SHP77 treated with DMSO at 0.1 percent for 48 hours (cell line): ENCODE measurements around the gene ZNF45.
A peak's percentile ranks its signal among the peaks of the same experiment; 100 is the strongest.
"Not testable (repeated sequence)": the region's sequence is repeated elsewhere in the genome, so short reads cannot be mapped to it uniquely, and the experiment has no call there.

Experiments used
- DNase-seq: peaks from one replicate; lab custom pipeline; 2025; lab: John Stamatoyannopoulos, UW

ZNF45 gene

DNA sequence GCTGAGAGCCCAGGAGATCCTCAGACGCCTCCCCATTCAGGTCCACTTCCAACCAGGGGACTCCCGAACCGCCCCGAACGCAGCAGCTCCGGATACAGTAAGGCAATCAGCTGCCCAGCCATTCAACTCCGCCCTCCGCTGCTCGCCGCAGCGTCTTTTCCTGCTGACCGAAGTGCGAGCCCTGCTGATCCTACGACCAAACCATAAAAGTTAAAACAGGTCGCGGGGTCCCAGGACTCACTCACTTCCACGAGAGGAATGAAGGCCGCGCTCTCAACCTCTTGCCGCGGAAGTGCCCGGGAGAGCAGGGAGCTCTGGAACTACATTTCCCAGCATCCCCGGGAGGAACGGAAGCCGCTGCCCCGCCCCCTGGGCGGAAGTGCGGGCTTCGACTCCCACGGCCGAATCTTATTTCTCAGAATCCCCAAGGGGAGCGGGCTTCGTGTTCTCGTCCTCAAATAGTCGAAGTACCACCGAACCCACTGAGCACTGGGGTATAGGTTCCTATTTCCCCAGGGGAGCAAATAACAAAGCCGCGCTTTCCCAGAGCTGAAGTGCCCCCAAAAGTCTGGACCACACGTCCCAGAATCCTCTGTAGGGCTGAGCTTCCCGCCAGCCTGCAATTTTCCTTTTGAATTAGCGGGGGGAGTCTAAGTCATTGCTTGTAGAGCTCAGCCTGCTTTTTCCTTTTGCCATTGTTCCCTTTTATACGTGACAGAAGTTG, at the start of gene ZNF45:
ZNF45 (minus strand) TSS at position 298 of the 724 bp plus-strand sequence. CDS start 13,097 bp downstream, outside the sequence.
- DNase-seq: peak; percentile 74

DNA sequence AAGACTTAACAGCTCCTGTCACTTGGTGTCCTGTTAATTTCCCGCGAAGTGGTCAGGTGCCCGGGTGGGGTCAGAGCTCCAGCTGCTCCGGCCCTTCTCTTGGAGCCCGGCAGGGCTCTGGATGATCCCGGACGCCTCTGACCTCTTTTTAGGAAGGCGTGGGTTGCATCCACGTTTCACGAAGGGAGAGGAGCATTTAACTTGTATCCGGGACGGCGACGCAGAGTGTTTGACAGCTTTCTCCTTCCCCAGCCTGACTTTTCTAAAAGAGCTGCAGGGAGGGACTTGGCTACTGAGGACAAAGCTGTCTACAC, 49.6 kb upstream of the ZNF45 start:
- DNase-seq: no peak

DNA sequence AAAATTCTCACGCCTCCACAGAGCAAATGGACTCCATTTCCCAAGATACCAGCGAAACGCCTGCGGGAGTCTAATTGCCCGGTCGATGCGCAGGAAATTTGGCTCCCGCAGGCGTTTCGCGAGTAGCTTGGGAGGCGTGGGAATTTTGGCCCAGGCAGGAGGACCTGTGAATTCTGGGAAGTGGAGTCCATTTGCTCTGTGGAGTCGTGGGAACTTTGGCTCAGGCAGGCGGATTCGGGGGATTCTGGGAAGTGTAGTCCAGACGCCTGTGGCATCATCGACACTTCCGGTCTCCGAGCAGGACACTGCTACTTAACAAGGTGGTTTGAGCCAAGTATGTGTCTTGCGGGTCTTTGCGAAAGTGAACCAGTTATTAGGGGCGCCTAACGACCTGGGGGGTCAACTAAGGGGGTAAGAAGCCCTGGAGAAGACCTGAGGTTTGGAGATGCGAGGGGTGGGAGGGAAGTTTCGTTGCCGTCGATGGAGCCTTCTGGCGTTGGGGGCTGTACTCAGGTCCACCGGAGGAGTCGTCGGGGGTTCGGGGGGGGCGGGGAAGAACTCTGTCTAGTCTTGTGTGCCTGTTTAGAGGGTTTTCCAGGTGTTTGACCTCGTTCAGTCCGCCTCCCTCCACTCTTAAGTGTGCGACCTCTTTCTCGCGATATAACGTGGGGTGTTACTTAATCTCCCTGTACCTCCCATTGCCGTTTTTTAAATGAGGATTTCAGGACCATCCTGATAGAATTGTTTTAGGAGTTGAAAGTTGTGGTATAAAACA, 49.0 kb upstream of the ZNF45 start, which contains the start of gene ZNF155:
ZNF155 (plus strand) TSS at position 277 of the 775 bp plus-strand sequence. CDS start 4,356 bp downstream, outside the sequence.
- DNase-seq: peak; percentile 92

DNA sequence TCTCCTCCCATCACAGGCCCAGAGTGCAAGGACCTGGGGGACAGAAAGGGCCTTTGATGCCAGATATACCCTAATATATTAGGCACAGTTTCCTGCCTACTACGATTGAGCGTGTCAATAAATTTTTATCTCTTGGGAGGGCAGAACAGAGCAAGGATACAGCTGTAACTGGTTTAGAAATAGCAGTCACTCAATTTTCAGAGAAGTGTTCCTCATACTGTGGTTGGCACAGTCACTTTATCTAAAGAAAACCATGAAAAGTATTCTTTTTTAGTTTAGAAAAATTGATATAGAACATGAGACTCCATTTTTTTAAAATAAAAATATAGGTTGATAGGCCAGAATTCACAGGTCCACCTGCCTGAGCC, 48.4 kb upstream of the ZNF45 start:
- no peak for DNase-seq

DNA sequence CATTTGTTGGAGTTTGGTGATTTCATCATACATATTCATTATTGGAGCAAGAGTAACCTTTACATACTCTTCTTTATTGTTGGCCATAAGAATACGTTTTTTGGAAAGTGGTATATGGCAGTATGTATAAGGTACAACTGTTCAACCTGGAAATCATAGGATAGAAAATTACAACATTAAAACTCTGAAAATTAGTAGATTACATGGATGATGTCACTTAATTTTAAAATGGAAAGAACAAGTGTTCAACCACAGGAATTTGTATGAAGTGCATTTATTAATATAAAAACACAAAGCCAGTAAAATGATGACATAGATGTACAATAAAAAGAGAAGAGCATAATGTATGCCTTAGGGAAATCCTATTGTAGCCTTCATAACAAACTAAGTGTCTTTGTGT, 41.6 kb upstream of the ZNF45 start:
- DNase-seq: no peak

DNA sequence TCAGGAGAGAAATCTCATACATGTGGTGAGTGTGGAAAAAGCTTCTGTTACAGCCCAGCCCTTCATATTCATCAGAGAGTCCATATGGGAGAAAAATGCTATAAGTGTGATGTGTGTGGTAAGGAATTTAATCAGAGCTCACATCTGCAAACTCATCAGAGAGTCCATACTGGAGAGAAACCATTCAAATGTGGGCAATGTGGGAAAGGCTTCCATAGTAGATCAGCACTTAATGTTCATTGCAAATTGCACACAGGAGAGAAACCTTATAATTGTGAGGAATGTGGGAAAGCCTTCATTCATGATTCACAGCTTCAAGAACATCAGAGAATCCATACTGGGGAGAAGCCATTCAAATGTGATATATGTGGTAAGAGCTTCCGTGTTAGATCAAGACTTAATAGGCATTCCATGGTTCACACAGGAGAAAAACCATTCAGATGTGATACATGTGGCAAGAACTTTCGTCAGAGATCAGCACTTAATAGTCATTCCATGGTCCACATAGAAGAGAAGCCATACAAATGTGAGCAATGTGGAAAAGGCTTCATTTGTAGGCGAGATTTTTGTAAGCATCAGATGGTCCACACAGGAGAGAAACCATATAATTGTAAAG, 31.1 kb upstream of the ZNF45 start:
- no peak for DNase-seq

DNA sequence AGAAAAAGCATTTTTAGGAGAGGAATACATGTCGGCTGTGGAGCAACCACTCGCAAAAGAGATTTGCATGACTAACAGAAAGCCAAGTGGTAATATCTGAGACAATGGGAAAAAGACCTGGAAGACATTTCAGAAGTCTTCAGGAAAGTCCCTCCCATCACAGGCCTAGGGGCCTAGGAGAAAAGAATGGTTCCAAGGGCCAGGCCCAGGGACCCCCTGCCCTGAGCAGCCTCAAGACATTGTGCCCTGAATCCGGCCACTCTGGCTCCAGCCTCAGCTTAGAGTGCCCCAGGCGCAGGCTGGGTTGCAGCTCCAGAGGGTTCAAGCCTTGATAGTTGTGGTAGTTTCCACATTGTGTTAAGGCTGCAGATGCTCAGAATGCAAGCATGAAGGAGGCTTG, 25.3 kb upstream of the ZNF45 start:
- DNase-seq: no peak

DNA sequence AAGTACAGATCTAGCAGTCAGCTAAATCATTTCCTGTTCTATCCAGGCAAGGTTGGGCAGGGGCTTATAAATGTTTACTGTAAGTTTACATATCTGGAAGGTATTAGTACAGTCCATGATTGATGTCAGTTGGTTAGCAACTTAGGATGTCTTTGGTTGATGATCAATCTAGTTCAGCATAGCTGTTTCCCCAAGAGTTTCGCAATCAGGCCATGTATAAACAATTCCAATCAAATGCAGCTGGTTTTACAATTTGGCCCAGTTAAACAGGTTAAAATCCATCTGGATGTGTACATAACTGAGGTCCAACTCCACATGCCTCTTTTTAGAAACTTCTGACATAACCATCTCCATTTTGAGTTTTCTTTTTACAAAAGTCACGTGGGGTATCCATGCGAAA, 22.8 kb upstream of the ZNF45 start:
- DNase-seq: no peak

DNA sequence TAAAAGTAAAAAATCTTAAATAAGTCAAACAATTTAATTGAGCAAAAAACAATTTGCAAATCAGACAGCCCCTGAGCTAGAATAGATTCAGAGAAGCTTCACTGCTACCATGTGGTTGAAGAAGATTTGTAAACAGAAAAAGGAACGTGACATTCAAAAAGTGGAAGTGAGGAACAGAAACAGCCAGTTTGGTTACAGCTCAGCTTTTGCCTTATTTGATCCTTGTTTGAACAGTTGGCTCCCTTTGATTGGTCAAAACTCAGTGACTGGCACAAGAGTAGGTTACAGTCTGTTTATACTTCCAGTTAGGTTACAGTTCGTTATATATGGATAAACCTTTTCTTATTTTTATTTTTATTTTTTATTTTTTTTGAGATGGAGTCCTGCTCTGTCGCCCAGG, 21.7 kb upstream of the ZNF45 start:
- no peak for DNase-seq

DNA sequence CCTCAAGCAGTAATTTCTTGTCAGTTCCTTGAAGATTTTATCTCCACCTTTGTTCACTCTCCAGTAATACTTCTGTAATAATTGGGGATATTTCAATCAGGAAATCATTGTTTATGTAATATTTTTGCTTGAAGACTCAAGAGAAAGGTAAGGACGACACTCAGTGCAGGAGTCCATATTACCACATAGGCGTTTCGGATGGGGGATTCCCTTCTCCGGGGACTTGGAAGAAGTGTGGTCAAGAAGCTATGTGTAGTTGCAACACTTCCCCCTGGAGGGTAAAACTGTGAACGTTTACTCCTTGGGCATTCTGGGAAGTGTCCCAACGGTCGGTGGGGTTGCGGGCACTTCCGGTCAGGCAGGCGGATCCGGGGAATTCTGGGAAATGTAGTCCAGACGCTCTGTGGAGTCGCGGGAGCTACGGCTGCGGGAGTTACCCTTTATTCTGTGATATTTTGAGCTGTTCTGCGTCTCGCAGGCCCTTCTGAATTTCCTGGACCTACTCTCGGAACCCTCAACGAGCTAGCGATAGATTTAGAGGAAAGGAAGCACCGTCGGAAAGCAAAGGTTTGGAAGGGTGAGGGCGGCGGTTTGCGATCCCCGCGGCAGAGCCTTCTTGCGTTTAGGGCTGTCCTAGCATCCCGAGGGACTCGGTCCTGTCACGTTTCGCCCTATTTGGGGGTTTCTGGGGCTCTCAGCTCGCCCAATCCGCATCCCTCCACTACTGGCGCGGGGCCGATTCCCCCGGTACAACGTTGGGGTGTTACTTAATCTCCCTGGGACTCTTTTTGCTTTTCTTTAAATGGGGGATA, 16.0 kb upstream of the ZNF45 start, which contains the start of gene ZNF221:
ZNF221 (plus strand) TSS at position 395 of the 812 bp plus-strand sequence. CDS start 11,499 bp downstream, outside the sequence.
- peak; percentile 90 for DNase-seq

DNA sequence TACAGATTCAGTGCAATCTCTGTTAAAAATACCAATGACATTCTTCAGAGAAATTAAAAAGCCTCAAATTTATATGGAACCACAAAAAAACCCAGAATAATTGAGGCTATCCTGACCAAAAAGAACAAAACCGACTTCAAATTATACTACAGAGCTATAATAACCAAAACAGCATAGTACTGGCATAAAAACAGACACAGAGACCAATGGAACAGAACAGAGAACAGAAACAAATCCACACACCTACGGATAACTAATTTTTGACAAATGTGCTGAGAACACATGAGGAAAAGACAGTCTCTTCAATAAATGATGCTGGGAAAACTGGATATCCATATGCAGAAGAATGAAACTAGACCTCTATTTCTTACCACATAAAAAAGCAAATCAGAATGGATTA, 14.7 kb upstream of the ZNF45 start:
- not testable (repeated sequence) for DNase-seq

DNA sequence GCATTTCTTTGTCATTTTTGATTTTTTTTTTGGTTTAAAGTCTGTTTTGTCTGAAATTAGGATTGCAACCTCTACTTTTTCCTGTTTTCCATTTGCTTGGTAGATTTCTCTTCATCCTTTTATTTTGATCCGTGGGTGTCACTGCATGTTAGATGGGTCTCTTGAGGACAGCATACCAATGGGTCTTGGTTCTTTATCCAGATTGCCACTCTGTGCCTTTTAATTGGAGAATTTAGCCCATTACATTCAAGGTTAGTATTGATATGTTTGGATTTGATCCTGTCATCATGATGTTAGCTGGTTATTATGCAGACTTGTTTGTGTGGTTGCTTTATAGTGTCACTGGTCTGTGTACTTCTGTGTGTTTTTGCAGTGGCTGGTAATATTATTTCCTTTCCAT, 12.3 kb upstream of the ZNF45 start:
- not testable (repeated sequence) for DNase-seq

DNA sequence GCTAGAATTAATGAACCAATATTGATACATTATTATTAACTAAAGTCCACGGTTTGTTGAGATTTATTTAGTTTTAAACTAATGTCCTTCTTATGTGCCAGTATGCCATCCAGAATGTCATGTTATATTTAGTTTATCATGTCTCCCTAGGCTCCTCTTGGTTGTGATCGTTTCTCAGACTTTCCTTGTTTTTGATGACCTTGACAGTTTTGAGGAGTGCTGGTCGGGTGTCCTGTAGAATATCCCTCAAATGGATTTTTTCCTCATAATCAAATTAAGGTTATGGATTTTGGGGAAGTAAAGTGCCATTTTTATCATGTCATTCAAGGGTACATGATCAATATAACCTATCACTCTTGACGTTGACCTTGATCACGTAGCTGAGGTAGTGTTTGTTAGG, 6.1 kb upstream of the ZNF45 start:
- DNase-seq: no peak

DNA sequence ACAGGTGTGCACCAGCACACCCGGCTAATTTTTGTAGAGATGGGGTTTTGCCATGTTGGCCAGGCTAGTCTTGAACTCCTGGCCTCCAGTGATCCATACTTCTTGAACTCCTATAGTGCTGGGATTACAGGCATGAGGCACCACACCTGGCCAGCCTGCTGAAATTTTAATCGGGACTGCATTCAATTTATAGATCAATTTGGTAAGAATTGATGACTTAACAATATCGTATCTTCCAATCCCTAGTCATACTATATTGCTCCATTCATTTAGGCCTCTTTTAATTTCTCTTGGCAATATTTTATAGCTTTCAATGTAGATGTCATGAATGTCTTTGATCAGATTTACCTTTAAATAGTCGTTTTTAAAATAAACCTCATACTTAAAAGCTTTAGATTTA, 5.6 kb upstream of the ZNF45 start:
- DNase-seq: no peak

DNA sequence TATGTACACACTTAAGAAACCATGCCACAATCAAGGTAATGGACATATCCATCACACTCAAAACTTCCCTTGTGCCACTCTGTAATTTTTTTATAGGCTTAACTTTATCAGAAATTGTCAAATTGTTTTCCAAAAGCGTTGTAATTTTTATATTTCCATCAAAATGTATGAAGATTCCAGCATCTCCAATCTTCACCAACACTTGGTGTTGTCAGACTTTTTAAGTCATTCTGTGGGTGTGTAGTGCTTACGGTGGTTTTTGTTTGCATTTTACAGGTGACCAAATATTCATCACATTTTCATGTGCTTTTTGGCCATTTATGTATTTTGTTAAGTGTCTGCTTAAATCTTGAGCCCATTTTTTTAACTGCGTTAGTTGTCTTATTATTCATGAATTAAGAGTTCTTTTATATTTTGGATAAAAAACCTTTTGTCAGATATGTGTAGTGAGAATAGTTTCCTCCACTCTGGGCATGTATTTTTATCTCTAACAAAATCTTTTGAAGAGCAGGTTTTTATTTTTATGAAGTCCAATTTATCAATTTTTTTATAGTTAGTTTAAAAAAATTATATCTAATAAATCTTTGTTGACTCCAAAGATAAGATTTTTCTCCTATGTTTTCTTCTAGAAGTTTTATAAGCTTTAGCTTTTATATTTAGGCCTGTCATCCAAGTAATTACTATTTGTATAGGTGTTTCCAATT, 4.6 kb upstream of the ZNF45 start:
- DNase-seq: no peak

DNA sequence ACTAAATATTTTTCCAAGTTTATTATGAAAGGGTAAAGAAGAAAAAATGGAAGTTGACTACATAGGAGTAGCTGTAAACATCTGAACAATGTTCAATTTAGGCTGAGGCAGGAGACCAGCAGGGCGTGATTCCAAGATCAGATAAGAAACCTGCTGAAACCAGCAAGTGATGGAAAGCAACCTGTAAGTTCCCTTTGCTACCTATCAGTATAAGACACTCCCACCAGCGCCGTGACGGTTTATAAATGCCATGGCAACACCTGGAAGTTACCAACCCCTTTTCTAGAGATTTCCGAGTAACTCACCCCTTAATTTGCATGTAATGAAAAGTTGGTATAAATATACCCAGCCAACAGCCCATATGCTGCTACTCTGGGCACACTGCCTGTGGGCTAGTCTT, 1.1 kb upstream of the ZNF45 start:
- DNase-seq: no peak

DNA sequence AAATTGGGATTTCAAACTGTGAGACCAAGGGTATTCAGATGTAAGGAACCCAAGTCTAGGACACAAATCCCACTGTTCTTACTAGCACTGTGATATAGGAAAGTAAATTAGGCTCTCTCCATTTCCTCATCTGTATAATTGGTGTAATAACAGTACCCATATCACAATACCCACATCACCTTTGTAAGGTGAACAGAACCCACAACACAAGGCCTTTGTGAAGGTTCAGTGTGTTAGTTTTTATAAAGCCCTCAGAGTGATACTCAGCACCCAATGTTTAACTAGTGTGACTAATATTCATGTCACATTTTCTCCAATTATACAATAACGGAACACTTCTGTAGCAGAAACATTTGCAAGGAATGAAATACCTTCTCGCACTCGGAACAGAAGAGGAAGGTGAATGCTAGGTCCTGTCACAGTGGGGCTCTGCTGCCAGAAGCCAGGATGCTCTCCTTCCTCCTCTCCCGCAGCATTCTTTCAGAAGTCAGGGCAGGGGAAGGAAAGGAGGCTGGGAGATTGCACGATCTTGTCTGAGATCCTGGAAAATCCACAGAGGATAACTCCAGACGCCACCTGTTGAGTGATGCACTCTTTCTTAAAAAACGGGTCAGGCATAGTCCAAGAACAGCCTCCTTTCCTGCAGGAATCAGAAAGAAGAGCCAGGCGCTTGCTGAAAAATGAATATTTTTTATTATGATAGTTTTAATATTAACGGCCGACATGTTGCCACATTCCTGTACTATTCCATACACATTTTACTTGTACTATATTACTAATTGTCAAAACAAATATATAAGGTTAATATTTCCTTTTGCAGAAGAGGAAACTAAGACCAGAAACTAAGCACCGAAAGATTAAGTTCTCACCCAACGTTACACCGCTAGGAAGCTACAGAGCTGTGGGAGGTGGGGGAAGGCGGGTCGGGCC, 762 bp downstream of the ZNF45 start:
- DNase-seq: no peak

DNA sequence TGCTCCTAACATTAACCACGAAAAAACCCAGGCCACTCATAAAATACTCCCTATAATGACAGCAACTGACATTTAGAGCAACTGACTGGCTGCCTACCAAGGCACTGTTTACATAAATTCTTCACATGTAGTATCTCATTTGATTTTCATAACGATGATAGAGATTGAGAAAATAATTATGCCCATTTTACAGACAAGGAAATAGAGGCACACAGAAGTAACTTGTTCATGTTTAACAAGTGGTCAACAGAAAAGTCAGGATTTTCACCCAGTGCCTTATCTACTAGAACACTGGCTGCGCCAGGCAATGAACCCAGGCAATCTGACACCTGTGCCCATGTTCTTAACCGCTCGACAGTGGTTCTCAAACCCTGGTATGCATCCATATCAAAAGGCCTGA, 6.3 kb downstream of the ZNF45 start:
- no peak for DNase-seq

DNA sequence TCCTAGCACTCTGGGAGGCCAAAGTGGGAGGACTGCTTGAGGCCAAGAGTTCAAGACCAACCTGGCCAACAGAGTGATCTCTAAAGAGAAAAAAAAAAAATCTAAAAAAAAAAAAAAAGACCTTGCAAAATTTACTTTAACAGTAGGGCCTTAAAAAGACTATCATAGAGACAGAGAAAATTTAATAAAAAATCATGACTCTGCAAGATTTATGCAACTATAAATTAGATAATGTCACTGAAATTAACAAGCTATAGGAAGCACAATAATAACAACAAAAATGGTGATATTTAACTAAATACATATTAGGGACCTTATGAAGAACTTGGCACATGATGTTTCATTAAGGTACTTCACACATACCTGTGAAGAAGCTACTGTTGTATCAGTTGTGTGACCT, 11.2 kb downstream of the ZNF45 start:
- no peak for DNase-seq

DNA sequence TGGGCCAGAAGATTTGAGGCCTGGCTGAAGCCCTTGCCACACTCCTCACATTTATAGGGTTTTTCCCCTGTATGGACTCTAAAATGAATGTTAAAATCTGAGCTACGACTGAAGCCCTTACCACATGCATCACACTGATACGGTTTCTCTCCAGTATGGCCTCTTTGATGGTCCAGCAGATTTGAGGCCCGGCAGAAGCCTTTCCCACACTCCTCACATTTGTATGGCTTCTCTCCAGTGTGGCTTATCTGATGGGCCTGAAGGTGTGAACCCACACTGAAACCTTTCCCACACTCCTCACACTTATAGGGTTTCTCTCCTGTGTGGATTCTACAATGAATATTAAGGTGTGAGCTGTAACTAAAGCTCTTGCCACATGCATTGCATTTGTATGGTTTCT, 21.0 kb downstream of the ZNF45 start:
- DNase-seq: no peak
